Omental fat pad (tissue), 4 donors: ENCODE data around the gene CTDSPL. TPM values are rescaled to one million over a fixed set of nuclear protein-coding genes. Genes with fewer than 3 reads are reported as not detected.

Source experiments
- ATAC-seq: fragments of 150-250 bp; one replicate; pipeline ENCODE4 v1.9.1; 2016; ENCODE audit warnings: mild to moderate bottlenecking, moderate library complexity; ENCODE audit not compliant: low FRiP score
- DNase-seq: peaks from one replicate; pipeline ENCODE4 v3.0.0-alpha.2; 2019; ENCODE audit warnings: low spot score
- total RNA-seq, 4 donors: library from RNA; depleted of rRNA; stranded (reverse); fragments of >200 nt; gene quantifications; one replicate each; pipeline ENCODE4 v1.1.0, GENCODE V29; 2016
- TF ChIP-seq, protein P1 (sequence below), 3 donors: fragments of 450-650 bp; IDR thresholded peaks; one replicate each; pipeline ENCODE4 v1.5.1; 2016 to 2017; ENCODE audit warnings: antibody characterized with exemption in 3 of 3, mild to moderate bottlenecking in 3 of 3, moderate library complexity in 2 of 3

The CTDSPL gene
- total RNA-seq, 4 donors from 2014 or later, result 23.9 to 41.8 (median 33.2) TPM

DNA sequence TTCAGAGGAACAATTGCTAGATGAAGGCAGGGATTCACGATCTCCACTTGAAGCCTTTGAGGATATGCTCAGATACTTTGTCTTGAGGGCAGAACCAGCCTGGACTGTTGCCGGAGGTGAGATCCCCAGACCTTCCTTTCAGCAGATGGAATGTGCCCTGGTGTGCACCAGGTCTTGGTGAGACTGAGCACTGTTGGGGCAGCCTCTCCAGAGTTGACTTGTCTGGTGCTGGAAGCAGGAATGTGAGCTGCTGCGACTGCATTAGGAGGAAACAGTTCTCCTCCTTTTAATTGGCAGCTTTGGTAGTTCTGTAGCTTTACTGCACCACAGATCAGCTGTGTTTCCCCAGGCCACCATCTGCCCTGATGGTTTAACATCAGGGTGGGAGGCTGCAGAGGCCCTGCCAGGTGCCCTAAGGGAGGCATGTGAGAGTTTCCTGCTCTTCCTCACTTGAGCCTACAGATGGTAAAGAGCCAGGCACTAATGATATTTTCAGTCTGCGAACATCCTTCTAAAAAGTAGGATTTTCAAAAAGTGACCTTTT, 58.5 kb downstream of the CTDSPL start:
- no peak for DNase-seq
- TF ChIP-seq, protein P1, sequence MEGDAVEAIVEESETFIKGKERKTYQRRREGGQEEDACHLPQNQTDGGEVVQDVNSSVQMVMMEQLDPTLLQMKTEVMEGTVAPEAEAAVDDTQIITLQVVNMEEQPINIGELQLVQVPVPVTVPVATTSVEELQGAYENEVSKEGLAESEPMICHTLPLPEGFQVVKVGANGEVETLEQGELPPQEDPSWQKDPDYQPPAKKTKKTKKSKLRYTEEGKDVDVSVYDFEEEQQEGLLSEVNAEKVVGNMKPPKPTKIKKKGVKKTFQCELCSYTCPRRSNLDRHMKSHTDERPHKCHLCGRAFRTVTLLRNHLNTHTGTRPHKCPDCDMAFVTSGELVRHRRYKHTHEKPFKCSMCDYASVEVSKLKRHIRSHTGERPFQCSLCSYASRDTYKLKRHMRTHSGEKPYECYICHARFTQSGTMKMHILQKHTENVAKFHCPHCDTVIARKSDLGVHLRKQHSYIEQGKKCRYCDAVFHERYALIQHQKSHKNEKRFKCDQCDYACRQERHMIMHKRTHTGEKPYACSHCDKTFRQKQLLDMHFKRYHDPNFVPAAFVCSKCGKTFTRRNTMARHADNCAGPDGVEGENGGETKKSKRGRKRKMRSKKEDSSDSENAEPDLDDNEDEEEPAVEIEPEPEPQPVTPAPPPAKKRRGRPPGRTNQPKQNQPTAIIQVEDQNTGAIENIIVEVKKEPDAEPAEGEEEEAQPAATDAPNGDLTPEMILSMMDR (IDR thresholded peaks at IDR 0.05), result no peak
- no peak for ATAC-seq

DNA sequence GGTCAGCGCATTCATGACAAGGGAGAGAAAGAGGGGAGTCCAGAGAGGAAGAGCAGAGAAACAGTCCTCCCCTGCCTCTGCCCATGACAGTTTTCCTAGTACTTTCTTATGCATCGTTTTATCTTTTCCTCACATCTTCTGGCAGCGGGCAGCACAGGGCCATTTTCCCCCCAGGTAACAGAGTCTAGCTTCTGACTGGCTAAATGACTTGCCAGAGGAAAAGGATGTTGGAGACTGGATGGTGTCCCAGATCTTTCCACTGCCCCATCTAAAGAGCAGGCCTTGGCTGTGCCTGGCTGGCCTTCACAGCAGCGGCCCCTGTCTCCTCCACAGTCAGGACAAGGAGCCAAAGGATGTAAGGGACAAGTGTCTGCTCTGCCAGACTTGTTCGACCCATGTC, 59.3 kb downstream of the CTDSPL start:
- ATAC-seq (no peak), DNase-seq (no peak)
- TF ChIP-seq, protein P1 (IDR thresholded peaks at IDR 0.05), result no peak

DNA sequence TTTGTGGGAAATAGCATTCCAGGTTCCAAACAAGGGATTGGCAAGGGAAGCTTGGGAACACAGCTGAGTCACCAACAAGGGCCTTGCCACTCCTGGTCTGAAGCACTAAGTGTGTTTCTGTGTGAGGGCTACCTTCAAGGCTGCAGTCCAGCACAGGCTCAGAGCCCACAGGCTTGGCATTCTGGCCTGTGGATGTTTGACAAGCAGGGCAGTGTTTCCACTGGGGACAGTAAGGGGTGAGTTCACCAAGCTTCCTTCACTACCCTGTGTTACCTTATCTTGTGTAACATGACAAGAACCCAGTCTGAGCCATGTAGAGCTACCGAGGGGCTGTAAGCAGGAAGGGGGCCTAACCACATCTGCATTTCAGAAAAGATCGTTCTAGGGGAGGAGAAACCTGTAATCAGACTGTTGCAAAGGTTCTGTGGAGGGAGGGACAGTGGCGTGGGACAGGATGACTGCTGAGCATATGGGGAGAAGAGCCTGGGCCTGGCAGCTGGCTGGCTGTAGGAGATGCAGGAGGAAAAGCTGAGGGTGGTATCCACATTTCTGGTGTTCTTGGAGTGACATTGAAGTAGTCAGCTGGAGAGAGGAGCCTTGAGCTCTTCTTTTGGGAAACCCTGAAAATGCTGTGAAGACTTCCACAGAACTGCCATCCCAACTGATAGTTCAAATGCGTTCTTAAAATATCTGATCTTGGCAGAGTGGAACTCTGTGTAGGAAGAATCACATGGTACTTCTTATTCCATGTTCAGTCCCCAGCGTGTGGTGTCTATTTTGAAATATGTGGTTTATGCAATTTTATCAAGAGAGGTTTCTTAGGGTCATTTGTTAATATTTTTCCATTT, 61.3 kb downstream of the CTDSPL start:
- ATAC-seq (no peak), DNase-seq (no peak)
- TF ChIP-seq, protein P1 (IDR thresholded peaks at IDR 0.05), result no peak

DNA sequence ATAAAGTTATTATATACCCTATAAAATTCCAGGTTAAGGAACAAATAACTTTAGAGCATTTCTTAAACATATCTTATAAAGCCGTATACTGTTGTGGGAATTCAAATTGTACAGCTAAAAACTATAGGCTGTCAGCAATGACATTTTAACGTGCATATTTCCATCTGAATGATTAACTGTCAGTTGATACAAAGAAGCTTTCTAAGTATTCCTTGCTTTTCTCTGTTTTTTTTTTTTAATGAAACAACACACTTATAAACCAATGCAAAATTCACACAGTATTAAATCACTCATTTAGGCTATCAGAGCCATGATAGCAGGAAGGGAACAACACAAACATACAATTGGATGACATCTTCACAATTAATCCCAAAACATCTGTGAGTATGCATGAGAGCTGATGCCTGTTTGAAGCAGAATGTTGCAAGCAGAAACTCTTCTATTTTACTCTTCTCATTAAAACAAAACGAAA, 61.9 kb downstream of the CTDSPL start:
- TF ChIP-seq, protein P1 (IDR thresholded peaks at IDR 0.05), result no peak
- ATAC-seq (no peak), DNase-seq (no peak)

DNA sequence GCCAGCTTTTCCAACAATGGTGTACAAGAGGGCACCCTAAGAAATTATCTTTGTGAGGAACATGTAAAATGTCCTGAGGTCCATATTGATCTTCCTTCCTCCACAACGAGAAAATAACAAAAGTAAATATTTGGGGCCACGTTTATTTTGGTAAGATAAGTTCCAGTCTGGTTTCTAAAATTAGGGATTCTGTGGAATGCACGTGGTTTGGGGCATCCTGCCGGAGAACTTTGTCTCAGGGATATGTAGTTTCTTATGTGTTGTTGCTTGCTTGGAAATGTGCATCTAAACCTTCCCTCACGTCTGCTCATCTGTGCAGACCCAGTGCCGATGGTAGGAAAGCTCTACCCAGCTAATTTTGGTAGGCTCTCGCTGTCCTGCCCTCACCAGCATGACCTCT, 62.8 kb downstream of the CTDSPL start:
- no peak for DNase-seq
- no peak for ATAC-seq
- TF ChIP-seq, protein P1 (IDR thresholded peaks at IDR 0.05), result no peak

DNA sequence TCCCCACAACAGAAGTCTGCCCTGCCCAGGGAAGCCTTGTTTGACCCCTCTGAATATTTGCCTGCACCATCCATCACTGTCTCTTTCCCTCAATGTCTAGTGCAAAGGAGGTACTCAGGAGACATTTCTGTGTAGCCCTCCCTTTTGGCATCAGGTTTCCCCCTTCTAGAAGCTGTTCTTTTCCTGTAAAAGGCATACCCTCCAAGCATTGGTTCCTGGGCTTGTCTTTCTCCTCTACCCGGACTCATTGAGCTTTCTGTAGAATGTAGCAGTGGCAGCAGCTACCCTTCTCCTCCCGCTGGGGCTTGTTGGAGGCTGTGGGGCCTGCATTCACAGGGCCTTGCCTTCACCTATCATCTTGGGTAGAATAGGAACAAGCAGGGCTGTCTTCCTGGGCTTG, 63.5 kb downstream of the CTDSPL start:
- no peak for ATAC-seq
- no peak for DNase-seq
- TF ChIP-seq, protein P1 (IDR thresholded peaks at IDR 0.05), result no peak

DNA sequence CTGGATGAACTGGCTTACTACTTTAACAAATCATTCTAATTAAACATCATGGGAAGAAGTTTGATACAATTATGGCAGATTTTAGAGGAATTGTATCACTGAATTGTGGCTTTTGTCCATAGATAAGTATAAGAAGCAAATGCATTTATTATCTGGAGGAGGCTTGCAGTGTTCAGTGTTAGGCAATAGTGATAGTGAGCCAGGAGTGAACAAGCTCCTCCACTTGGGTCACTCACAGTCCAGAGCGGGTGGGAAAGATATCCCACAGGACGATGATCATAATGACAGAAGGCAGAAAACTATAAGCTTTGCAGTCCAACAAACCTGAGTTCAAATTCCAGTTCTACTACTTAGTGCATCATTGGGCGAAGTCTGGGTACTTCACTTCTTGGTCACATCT, 64.9 kb downstream of the CTDSPL start:
- DNase-seq (no peak), ATAC-seq (peak; percentile 44)
- TF ChIP-seq, protein P1 (IDR thresholded peaks at IDR 0.05), result no peak
